AG04450 (cell line): ENCODE measurements around the gene FAM131A. TPM values are rescaled to one million over a fixed set of nuclear protein-coding genes. Genes with fewer than 3 reads are reported as not detected.

Experiments
- CTCF ChIA-PET: fragments of 300-600, 350-600 bp; formaldehyde crosslinking; extraction: SDS; loops from one replicate; lab custom pipeline; 2022; ENCODE audit warnings: antibody characterized with exemption, inconsistent platforms; lab: Charles Lee
- POLR2A ChIA-PET: fragments of 350-600 bp; formaldehyde crosslinking; extraction: SDS; loops from one replicate; lab custom pipeline; 2021; ENCODE audit warnings: antibody characterized with exemption, inconsistent platforms; lab: Yijun Ruan, JAX
- DNase-seq: peaks from one replicate; pipeline ENCODE4 v3.0.0-alpha.2; 2011; ENCODE audit warnings: low read depth, low spot score
- H3K27ac ChIP-seq: one replicate; pipeline ENCODE4 v1.5.1; 2012; ENCODE audit warnings: low read depth, low read length, control low read depth
- H3K27me3 ChIP-seq: one replicate; pipeline ENCODE4 v1.6.0; 2012; ENCODE audit warnings: low read length; ENCODE audit not compliant: control insufficient read depth, insufficient read depth
- H3K4me3 ChIP-seq: 2 replicates; pipeline ENCODE4 v1.5.1; 2011; ENCODE audit warnings: mild to moderate bottlenecking, low read depth, low read length, control low read depth
- H3K9me3 ChIP-seq: 2 replicates; pipeline ENCODE4 v1.5.1; 2012; ENCODE audit warnings: low read length; ENCODE audit not compliant: control insufficient read depth, insufficient read depth
- polyA plus RNA-seq: library from polyadenylated mRNA; depleted of rRNA; stranded (reverse); fragments of >200 nt; gene quantifications from 2 replicates; pipeline ENCODE4 v1.2.3, GENCODE V29; 2011
- TF ChIP-seq, protein P1 (sequence below): IDR thresholded peaks from 2 replicates; pipeline ENCODE4 v1.5.1; 2011; ENCODE audit warnings: low read depth, low read length, control low read depth, inconsistent platforms

The FAM131A gene
- polyA plus RNA-seq, 1 experiment, result 8.5 TPM

DNA sequence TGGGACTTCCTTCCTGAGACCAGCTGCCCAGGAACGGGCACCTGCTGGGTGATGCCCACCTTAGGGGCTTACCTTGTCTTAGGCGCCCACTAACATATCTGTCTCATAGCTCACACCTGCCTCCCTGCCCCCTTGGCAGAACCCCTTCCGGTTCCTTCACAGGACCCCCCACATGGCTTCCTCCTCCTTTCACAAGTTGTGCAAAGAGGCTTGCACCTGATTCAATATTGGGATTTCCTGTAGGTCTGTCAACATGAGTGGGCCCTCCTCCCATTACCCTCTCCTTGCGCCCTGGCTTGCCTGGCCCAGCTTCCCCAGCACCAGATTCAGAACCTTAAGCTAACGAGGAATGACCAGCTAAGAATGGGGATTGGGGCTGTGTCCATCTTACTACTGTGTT lies 40.0 kb downstream of the FAM131A start:
- TF ChIP-seq, protein P1, sequence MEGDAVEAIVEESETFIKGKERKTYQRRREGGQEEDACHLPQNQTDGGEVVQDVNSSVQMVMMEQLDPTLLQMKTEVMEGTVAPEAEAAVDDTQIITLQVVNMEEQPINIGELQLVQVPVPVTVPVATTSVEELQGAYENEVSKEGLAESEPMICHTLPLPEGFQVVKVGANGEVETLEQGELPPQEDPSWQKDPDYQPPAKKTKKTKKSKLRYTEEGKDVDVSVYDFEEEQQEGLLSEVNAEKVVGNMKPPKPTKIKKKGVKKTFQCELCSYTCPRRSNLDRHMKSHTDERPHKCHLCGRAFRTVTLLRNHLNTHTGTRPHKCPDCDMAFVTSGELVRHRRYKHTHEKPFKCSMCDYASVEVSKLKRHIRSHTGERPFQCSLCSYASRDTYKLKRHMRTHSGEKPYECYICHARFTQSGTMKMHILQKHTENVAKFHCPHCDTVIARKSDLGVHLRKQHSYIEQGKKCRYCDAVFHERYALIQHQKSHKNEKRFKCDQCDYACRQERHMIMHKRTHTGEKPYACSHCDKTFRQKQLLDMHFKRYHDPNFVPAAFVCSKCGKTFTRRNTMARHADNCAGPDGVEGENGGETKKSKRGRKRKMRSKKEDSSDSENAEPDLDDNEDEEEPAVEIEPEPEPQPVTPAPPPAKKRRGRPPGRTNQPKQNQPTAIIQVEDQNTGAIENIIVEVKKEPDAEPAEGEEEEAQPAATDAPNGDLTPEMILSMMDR, result no peak
- Histone ChIP-seq H3K27ac (no peak overlapping the region), H3K9me3 (no peaks in the 10 kb centered on the region; the same call in 1 of the 2 replicates), H3K27me3 (peaks cover 69% of the 10 kb centered on the region), H3K4me3 (no peak overlapping the region)
- ChIA-PET CTCF (interaction anchor here (1.0 to 1.2 kb wide), 2 partner anchors 136 to 184 kb away, joined by 3 to 6 read pairs; partner anchors contain the start of gene EPHB3), POLR2A (no interaction called here)
- no peak for DNase-seq

DNA sequence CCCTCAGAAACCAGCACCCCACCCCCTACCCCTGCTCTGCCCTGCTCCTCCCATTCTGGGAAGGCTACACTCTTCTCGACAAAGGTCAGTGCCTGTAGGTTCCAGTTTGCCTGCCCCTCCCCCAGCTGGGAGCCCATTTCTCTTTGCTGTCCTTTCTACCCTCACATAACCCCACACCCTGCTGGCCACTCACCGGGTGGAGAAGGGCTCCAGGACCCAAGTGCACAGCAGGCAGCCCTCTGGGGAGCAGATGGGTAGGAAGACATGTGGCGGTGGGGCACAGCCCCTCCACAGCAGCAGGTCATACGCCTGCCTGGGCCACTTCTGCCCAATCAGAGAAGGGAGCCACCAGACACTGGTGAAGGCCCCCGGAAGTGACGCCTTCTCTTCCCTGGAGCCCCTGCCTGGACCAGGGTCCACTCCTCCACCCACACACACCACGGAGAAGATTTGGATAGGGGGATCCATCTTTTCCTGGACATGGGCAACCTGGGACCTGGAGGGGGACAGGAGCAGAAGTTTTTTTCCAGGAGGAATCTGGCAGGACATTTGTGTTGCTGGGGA lies 40.6 kb downstream of the FAM131A start, which contains the start of gene THPO:
Gene THPO, minus strand, starts transcription at position 326 of the 564 bp plus-strand sequence. CDS start 1,948 bp downstream, outside the sequence.
- Histone ChIP-seq H3K27me3 (peaks cover 68% of the 10 kb centered on the region), H3K27ac (no peak within 1 kb of the TSS), H3K4me3 (no peak within 1 kb of the TSS), H3K9me3 (no peaks in the 10 kb centered on the region; the same call in 1 of the 2 replicates)
- ChIA-PET POLR2A (no interaction called here), CTCF (interaction anchor here (1.0 to 1.2 kb wide), 2 partner anchors 136 to 184 kb away, joined by 3 to 6 read pairs; partner anchors contain the start of gene EPHB3)
- DNase-seq, result no peak
- TF ChIP-seq, protein P1, result no peak

DNA sequence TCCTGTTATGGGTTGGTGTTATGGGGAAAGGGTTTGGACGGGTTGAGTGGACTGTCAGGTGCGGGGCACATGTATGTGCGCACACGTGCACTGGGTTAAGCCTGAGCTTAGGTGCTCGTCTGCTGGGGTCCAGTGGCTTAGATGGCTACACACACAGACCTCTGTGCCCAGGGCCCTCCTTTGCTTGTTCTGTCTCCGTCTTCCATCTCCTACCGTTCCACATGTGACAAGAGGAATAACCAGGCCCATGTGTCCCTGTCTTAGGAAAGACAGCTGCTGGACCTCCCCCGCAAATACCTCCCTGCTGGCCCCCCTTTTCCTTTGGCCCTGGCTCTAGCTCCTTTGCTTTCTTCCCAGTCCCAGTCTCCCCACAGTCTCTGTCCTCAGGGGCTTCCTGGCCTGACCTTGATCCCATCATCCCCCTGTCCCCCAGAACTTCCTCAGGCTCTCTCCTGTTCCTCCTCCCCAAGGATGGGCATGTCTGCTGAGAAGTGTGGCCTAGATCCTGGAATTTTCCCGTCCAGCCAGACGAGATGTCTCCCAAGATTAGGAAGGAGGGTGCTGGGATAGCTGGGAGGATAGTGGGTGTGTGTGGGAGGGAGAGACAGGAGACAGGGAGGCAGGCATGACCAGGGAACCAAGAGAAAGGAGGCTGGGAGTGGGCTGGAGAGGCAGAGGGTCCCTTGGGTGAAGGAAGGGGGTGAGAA lies 41.4 kb downstream of the FAM131A start:
- H3K9me3 ChIP-seq, result no peaks in the 10 kb centered on the region; the same call in 1 of the 2 replicates
- peaks cover 67% of the 10 kb centered on the region for H3K27me3 ChIP-seq
- ChIA-PET POLR2A (no interaction called here), CTCF (no interaction called here)
- TF ChIP-seq, protein P1, result no peak
- H3K4me3 ChIP-seq, result no peak overlapping the region
- no peak for DNase-seq
- no peak overlapping the region for H3K27ac ChIP-seq

DNA sequence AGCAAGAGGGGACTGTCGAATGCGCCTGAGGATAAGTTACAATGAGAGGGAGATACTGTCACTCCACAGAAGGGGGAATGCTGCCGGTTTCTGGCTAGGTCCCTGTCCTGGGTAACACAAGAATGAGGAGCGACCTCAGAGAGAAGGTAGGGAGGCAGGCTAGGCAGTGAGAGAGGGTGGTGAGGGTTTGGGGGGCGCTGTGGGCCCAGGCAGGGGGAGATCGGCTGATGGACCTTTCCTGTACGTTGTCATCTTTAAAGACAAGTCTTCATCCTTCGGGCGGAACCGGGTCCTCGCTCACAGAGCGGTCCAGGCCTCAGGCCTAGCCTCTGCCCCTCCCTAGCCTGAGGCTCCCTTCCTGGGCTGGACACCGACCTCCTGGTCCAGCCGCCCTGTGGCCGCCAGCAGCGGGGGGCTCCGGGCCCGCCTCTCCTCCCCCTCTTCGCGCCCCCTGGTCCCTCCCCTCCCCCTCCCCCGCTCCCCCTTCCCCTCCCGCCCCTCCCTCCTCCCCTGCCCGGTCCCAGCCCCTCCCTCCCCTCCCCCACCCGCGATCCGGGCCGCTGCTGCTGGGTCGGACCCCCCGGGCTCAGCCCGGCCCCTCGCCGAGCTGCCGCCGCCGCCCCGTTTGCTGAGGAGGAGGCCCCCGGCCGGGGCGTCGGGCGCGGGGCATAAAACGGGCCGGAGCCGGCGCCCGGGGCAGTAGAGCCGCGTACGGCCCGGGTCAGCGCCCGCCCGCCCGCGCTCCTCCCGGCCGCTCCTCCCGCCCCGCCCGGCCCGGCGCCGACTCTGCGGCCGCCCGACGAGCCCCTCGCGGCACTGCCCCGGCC lies 42.2 kb downstream of the FAM131A start, which contains the start of gene CHRD:
Gene CHRD, plus strand, starts transcription at position 697 of the 827 bp plus-strand sequence. CDS start 265 bp downstream, outside the sequence.
- CTCF ChIA-PET, result no interaction called here
- DNase-seq, result no peak
- Histone ChIP-seq H3K27me3 (peaks cover 67% of the 10 kb centered on the region), H3K9me3 (no peaks in the 10 kb centered on the region; the same call in 1 of the 2 replicates), H3K4me3 (peak within 1 kb of the TSS; percentile 31; the same call in 1 of the 2 replicates), H3K27ac (no peak within 1 kb of the TSS)
- POLR2A ChIA-PET, result interaction anchor here (0.6 kb wide), 1 partner anchor 439 kb away, joined by 3 read pairs; no protein-coding TSS in a partner anchor
- TF ChIP-seq, protein P1, result no peak
